Measurements from ENCODE around the gene NOL3. TPM values are rescaled to one million over a fixed set of nuclear protein-coding genes. Genes with fewer than 3 reads are reported as not detected.

Gene NOL3
- total and polyA plus RNA-seq, 2 of the 13 experiments (the other 11 are each of a cell fraction or from before 2014, with no cell fraction given), result 5.7 to 20.5 TPM

DNA sequence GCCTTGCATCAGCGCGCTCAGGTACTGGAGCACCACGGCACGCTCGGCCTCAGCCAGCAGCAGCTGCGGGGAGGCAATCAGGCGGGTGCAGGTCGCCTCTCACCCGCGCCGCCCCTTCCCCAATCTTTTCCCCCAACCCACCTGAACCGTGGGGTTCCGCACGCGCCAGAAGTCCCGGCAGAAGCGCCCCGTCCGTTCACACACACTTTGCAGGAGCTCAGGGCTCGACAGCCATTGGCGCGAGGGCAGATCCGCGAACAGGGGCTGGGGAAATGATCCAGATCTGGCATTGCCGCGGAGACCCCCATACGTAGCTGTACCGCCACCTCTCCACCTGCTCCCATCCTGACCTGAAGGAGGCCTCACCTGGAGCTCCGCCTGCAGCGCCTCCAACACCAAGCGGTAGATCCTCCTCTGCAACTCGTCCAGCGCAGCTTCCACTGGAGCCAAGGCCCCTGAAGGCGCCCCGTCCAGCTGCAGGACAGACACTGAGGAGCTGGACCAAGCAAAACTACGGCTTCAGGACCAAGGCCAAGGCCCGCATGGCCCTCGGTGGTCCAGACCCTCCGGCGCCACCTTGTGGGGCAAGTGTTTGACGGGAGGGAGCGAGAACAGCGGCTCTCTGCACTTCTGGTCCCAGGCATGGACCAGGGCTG, 14.8 kb downstream of the NOL3 start (continued):
- TF ChIP-seq, protein P1, sequence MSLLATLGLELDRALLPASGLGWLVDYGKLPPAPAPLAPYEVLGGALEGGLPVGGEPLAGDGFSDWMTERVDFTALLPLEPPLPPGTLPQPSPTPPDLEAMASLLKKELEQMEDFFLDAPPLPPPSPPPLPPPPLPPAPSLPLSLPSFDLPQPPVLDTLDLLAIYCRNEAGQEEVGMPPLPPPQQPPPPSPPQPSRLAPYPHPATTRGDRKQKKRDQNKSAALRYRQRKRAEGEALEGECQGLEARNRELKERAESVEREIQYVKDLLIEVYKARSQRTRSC (CRISPR knock-in tag; IDR thresholded peaks at IDR 0.05; ENCODE audit: low read depth), result no peak
- peak; percentile 74; the same call in 1 of the 2 replicates for TF ChIP-seq ZNF44 (CRISPR knock-in tag; IDR thresholded peaks at IDR 0.05)
- no peak; the same call in 1 of the 2 replicates for TF ChIP-seq PHF20 (CRISPR knock-in tag; IDR thresholded peaks at IDR 0.05)
- TF ChIP-seq KDM1A (CRISPR knock-in tag; IDR thresholded peaks at IDR 0.05), result peak; percentile 58; the same call in 1 of the 2 replicates
- TF ChIP-seq, protein P2, sequence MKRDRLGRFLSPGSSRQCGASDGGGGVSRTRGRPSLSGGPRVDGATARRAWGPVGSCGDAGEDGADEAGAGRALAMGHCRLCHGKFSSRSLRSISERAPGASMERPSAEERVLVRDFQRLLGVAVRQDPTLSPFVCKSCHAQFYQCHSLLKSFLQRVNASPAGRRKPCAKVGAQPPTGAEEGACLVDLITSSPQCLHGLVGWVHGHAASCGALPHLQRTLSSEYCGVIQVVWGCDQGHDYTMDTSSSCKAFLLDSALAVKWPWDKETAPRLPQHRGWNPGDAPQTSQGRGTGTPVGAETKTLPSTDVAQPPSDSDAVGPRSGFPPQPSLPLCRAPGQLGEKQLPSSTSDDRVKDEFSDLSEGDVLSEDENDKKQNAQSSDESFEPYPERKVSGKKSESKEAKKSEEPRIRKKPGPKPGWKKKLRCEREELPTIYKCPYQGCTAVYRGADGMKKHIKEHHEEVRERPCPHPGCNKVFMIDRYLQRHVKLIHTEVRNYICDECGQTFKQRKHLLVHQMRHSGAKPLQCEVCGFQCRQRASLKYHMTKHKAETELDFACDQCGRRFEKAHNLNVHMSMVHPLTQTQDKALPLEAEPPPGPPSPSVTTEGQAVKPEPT (CRISPR knock-in tag; IDR thresholded peaks at IDR 0.05; ENCODE audit: low read depth), result peak; percentile 23; the same call in 1 of the 2 replicates
- TF ChIP-seq ATAD3A (CRISPR knock-in tag; IDR thresholded peaks at IDR 0.05), result peak; percentile 88
- no peak for TF ChIP-seq ZNF282 (IDR thresholded peaks at IDR 0.05; ENCODE audit: partially characterized antibody)
- TF ChIP-seq, protein P3, sequence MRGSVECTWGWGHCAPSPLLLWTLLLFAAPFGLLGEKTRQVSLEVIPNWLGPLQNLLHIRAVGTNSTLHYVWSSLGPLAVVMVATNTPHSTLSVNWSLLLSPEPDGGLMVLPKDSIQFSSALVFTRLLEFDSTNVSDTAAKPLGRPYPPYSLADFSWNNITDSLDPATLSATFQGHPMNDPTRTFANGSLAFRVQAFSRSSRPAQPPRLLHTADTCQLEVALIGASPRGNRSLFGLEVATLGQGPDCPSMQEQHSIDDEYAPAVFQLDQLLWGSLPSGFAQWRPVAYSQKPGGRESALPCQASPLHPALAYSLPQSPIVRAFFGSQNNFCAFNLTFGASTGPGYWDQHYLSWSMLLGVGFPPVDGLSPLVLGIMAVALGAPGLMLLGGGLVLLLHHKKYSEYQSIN (CRISPR knock-in tag; IDR thresholded peaks at IDR 0.05; ENCODE audit: borderline replicate concordance), result no peak
- peak; percentile 96 for TF ChIP-seq TSC22D2 (CRISPR knock-in tag; IDR thresholded peaks at IDR 0.05; ENCODE audit: borderline replicate concordance)
- TF ChIP-seq, protein P4, sequence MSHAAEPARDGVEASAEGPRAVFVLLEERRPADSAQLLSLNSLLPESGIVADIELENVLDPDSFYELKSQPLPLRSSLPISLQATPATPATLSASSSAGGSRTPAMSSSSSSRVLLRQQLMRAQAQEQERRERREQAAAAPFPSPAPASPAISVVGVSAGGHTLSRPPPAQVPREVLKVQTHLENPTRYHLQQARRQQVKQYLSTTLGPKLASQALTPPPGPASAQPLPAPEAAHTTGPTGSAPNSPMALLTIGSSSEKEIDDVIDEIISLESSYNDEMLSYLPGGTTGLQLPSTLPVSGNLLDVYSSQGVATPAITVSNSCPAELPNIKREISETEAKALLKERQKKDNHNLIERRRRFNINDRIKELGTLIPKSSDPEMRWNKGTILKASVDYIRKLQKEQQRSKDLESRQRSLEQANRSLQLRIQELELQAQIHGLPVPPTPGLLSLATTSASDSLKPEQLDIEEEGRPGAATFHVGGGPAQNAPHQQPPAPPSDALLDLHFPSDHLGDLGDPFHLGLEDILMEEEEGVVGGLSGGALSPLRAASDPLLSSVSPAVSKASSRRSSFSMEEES (CRISPR knock-in tag; IDR thresholded peaks at IDR 0.05), result peak; percentile 86
- peak; percentile 82; the same call in 1 of the 2 replicates for TF ChIP-seq ZNF747 (CRISPR knock-in tag; IDR thresholded peaks at IDR 0.05; ENCODE audit: borderline replicate concordance)
- TF ChIP-seq, protein P5, sequence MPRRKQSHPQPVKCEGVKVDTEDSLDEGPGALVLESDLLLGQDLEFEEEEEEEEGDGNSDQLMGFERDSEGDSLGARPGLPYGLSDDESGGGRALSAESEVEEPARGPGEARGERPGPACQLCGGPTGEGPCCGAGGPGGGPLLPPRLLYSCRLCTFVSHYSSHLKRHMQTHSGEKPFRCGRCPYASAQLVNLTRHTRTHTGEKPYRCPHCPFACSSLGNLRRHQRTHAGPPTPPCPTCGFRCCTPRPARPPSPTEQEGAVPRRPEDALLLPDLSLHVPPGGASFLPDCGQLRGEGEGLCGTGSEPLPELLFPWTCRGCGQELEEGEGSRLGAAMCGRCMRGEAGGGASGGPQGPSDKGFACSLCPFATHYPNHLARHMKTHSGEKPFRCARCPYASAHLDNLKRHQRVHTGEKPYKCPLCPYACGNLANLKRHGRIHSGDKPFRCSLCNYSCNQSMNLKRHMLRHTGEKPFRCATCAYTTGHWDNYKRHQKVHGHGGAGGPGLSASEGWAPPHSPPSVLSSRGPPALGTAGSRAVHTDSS (CRISPR knock-in tag; conservative IDR thresholded peaks at IDR 0.05), result 0 out of 2 replicates have a peak, but pooled peaks have one; percentile 72
- TF ChIP-seq, protein P6, sequence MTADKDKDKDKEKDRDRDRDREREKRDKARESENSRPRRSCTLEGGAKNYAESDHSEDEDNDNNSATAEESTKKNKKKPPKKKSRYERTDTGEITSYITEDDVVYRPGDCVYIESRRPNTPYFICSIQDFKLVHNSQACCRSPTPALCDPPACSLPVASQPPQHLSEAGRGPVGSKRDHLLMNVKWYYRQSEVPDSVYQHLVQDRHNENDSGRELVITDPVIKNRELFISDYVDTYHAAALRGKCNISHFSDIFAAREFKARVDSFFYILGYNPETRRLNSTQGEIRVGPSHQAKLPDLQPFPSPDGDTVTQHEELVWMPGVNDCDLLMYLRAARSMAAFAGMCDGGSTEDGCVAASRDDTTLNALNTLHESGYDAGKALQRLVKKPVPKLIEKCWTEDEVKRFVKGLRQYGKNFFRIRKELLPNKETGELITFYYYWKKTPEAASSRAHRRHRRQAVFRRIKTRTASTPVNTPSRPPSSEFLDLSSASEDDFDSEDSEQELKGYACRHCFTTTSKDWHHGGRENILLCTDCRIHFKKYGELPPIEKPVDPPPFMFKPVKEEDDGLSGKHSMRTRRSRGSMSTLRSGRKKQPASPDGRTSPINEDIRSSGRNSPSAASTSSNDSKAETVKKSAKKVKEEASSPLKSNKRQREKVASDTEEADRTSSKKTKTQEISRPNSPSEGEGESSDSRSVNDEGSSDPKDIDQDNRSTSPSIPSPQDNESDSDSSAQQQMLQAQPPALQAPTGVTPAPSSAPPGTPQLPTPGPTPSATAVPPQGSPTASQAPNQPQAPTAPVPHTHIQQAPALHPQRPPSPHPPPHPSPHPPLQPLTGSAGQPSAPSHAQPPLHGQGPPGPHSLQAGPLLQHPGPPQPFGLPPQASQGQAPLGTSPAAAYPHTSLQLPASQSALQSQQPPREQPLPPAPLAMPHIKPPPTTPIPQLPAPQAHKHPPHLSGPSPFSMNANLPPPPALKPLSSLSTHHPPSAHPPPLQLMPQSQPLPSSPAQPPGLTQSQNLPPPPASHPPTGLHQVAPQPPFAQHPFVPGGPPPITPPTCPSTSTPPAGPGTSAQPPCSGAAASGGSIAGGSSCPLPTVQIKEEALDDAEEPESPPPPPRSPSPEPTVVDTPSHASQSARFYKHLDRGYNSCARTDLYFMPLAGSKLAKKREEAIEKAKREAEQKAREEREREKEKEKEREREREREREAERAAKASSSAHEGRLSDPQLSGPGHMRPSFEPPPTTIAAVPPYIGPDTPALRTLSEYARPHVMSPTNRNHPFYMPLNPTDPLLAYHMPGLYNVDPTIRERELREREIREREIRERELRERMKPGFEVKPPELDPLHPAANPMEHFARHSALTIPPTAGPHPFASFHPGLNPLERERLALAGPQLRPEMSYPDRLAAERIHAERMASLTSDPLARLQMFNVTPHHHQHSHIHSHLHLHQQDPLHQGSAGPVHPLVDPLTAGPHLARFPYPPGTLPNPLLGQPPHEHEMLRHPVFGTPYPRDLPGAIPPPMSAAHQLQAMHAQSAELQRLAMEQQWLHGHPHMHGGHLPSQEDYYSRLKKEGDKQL (CRISPR knock-in tag; IDR thresholded peaks at IDR 0.05; ENCODE audit: low read depth), result 0 out of 2 replicates have a peak, but pooled peaks have one; percentile 26
- peak; percentile 48 for TF ChIP-seq SKI (IDR thresholded peaks at IDR 0.05; ENCODE audit: partially characterized antibody)
- no peak for TF ChIP-seq ZNF207 (IDR thresholded peaks at IDR 0.05; ENCODE audit: borderline replicate concordance)
- TF ChIP-seq BORCS8-MEF2B (CRISPR knock-in tag; IDR thresholded peaks at IDR 0.05), result peak; percentile 98
